Activated CD4-positive, alpha-beta T cell treated with anti-CD3 and anti-CD28 coated beads for 1 hour (primary cell): ENCODE data around the gene CDH19.
"Not testable (repeated sequence)": the region's sequence is repeated elsewhere in the genome, so short reads cannot be mapped to it uniquely, and the experiment has no call there.

ENCODE experiments used
- DNase-seq: peaks from one replicate; pipeline ENCODE4 v3.0.0-alpha.2; 2020

The CDH19 gene

GRCh38 chr18:66564236-66564635 lies 39.7 kb downstream of the CDH19 start:
- no peak for DNase-seq

- DNase-seq: no peak
Observed at GRCh38 chr18:66562279-66562678, 41.6 kb downstream of the CDH19 start.

GRCh38 chr18:66560094-66560493 lies 43.8 kb downstream of the CDH19 start:
- no peak for DNase-seq

- no peak for DNase-seq
Observed at GRCh38 chr18:66558773-66559172, 45.1 kb downstream of the CDH19 start.

GRCh38 chr18:66557091-66557490 lies 46.8 kb downstream of the CDH19 start:
- DNase-seq: no peak

GRCh38 chr18:66555585-66555984 lies 48.3 kb downstream of the CDH19 start:
- no peak for DNase-seq

GRCh38 chr18:66553824-66554223 lies 50.1 kb downstream of the CDH19 start:
- DNase-seq: no peak

- no peak for DNase-seq
Observed at GRCh38 chr18:66550366-66550765, 53.5 kb downstream of the CDH19 start.

- DNase-seq: no peak
Observed at GRCh38 chr18:66548747-66549146, 55.1 kb downstream of the CDH19 start.

- no peak for DNase-seq
Observed at GRCh38 chr18:66534110-66534509, 69.8 kb downstream of the CDH19 start.

GRCh38 chr18:66533693-66534092 lies 70.2 kb downstream of the CDH19 start:
- no peak for DNase-seq

GRCh38 chr18:66523219-66523991 lies 80.5 kb downstream of the CDH19 start:
- DNase-seq: no peak

- DNase-seq: no peak
Observed at GRCh38 chr18:66513996-66514395, 89.9 kb downstream of the CDH19 start.

- no peak for DNase-seq
Observed at GRCh38 chr18:66511792-66512191, 92.1 kb downstream of the CDH19 start.

- no peak for DNase-seq
Observed at GRCh38 chr18:66511289-66511688, 92.6 kb downstream of the CDH19 start.

GRCh38 chr18:66510357-66511045 lies 93.4 kb downstream of the CDH19 start:
- DNase-seq: no peak

- DNase-seq: no peak
Observed at GRCh38 chr18:66508937-66509336, 95.0 kb downstream of the CDH19 start.

GRCh38 chr18:66506178-66506577 lies 97.7 kb downstream of the CDH19 start:
- DNase-seq: no peak

- no peak for DNase-seq
Observed at GRCh38 chr18:66497351-66497750, 106.5 kb downstream of the CDH19 start.

- DNase-seq: no peak
Observed at GRCh38 chr18:66495844-66496243, 108.0 kb downstream of the CDH19 start.

- no peak for DNase-seq
Observed at GRCh38 chr18:66473882-66474281, 130.0 kb downstream of the CDH19 start.

- not testable (repeated sequence) for DNase-seq
Observed at GRCh38 chr18:66466184-66466583, 137.7 kb downstream of the CDH19 start.

GRCh38 chr18:66461344-66461743 lies 142.5 kb downstream of the CDH19 start:
- DNase-seq: no peak

GRCh38 chr18:66457245-66457644 lies 146.6 kb downstream of the CDH19 start:
- DNase-seq: no peak
